IPS-15b (cell line): ENCODE data around the gene KIRREL3.

Source experiments
- H3K27me3 ChIP-seq: one replicate; pipeline ENCODE4 v1.6.1; 2013; ENCODE audit warnings: low read length; ENCODE audit not compliant: control insufficient read depth, insufficient read depth
- H3K36me3 ChIP-seq: one replicate; pipeline ENCODE4 v1.6.1; 2013; ENCODE audit warnings: low read length; ENCODE audit not compliant: control insufficient read depth, insufficient read depth
- H3K4me1 ChIP-seq: one replicate; pipeline ENCODE4 v1.6.1; 2013; ENCODE audit warnings: mild to moderate bottlenecking, low read length; ENCODE audit not compliant: control insufficient read depth, insufficient read depth
- H3K4me3 ChIP-seq: one replicate; pipeline ENCODE4 v1.5.1; 2013; ENCODE audit warnings: low read depth, low read length
- H3K9ac ChIP-seq: one replicate; pipeline ENCODE4 v1.6.1; 2013; ENCODE audit warnings: low read depth, mild to moderate bottlenecking, low read length
- H3K9me3 ChIP-seq: one replicate; pipeline ENCODE4 v1.6.1; 2013; ENCODE audit warnings: mild to moderate bottlenecking, low read length; ENCODE audit not compliant: control insufficient read depth, insufficient read depth

KIRREL3 gene

DNA sequence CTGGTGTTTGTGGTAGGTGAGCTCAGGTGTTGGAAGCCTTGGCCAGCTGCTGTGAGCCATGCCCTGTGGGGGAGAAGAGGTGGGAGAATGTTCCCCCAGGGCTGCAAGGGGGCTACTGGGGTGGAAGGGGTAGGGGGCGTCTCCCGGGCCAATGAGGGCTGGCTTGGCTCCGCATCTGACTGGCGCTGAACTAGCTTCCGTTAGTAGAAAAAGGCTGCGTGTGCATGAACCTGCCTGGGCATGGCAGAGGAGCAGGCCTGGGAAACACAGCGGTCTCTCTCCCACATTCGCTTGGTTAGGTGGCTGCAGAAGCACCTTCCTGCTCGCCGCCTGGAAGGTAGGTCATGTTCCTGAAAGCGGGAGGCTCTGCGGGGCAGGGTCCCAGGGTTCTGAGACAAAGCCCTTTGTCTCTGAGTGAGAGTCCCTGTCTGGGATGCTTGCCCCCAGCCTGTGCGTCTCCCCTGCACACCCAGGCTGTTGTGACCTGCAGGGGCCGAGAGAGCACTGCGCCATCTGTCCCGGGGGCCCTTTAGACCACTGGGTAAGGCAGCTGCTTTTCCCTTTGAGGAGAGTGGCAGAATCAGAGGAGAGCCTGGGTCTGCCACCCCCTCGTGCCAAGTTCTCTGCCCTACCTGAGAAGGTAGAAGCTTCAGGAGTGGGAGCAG, 466.3 kb downstream of the KIRREL3 start:
- Histone ChIP-seq H3K4me1 (no peaks in the 10 kb centered on the region), H3K36me3 (no peaks in the 10 kb centered on the region)

DNA sequence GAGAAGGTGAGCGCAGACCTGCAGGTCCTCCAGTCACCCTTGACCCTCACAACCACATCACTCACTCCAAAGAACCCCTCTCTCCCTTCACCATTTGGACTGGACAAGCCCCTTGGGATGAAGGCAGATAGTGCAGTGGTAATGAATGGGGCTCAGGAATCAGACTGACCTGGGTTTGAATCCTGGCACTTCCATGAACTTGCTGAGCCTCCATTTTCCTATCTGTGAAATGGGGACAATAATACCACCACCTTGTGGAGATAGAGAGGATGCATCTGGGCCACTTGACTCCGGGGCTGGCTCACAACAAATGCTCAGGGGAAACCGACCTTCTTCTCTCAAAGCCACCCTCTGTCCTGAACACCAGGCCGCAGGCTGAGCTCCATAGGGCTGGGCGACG, 467.0 kb downstream of the KIRREL3 start:
- Histone ChIP-seq H3K4me3 (no peak overlapping the region), H3K9ac (no peak overlapping the region), H3K27me3 (no peaks in the 10 kb centered on the region), H3K36me3 (no peaks in the 10 kb centered on the region), H3K4me1 (no peaks in the 10 kb centered on the region), H3K9me3 (no peaks in the 10 kb centered on the region)

More for the DNA sequence above, 466.3 kb downstream of the KIRREL3 start:
- Histone ChIP-seq H3K9ac (no peak overlapping the region), H3K4me3 (no peak overlapping the region), H3K9me3 (no peaks in the 10 kb centered on the region), H3K27me3 (no peaks in the 10 kb centered on the region)

GRCh38 chr11:126530416-126530815, 470.2 kb downstream of the KIRREL3 start:
- no peaks in the 10 kb centered on the region for H3K27me3 ChIP-seq
- no peak overlapping the region for H3K4me3 ChIP-seq
- no peaks in the 10 kb centered on the region for H3K36me3 ChIP-seq
- H3K4me1 ChIP-seq: no peaks in the 10 kb centered on the region
- H3K9ac ChIP-seq: no peak overlapping the region
- no peaks in the 10 kb centered on the region for H3K9me3 ChIP-seq

- no peak overlapping the region for H3K9ac ChIP-seq
- no peaks in the 10 kb centered on the region for H3K36me3 ChIP-seq
- no peaks in the 10 kb centered on the region for H3K4me1 ChIP-seq
- H3K4me3 ChIP-seq: no peak overlapping the region
- no peaks in the 10 kb centered on the region for H3K27me3 ChIP-seq
- no peaks in the 10 kb centered on the region for H3K9me3 ChIP-seq
These were observed 471.5 kb downstream of the KIRREL3 start for GRCh38 chr11:126529037-126529436.

DNA sequence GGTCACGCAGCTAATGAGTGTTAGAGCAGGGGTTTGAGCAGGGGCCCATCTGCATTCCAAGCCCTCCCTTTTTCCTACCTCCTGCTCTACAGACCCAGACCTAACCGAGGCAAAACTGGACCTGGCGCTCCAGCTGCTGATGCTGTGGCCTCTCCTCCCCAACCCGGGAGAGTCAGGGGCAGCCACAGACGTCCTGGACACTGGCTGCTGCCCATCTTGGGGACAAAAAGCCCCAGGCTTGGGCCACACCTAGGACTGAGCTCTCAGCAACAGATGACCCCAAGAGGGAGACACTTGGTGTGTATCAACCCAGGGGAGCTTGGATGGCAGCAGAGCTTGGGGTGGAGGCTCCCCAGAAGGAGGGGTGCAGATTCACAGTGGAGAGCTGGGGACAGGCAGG, 472.5 kb downstream of the KIRREL3 start:
- no peak overlapping the region for H3K9ac ChIP-seq
- H3K4me1 ChIP-seq: no peaks in the 10 kb centered on the region
- H3K27me3 ChIP-seq: no peaks in the 10 kb centered on the region
- no peaks in the 10 kb centered on the region for H3K36me3 ChIP-seq
- no peak overlapping the region for H3K4me3 ChIP-seq
- H3K9me3 ChIP-seq: no peaks in the 10 kb centered on the region

DNA sequence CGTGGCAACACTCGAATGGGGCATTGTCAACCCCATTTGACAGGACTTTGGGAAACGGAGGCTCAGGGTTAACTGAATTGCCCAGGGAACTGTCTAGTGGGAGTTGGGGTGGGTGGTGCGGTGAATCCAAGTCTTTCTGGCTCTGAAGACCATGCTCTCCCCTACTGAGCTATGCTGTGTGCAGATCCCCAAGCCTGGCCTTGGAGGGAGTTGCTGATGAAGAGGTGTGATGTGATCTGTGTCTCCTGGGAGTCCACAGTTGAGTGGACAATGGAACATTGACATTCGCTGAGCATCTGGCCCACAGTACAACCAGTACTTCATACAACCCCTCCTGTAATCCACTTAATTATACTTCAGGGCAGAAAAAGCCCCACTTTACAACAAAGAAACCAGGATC, 472.9 kb downstream of the KIRREL3 start:
- Histone ChIP-seq H3K27me3 (no peaks in the 10 kb centered on the region), H3K9me3 (no peaks in the 10 kb centered on the region), H3K9ac (no peak overlapping the region), H3K36me3 (no peaks in the 10 kb centered on the region), H3K4me1 (no peaks in the 10 kb centered on the region), H3K4me3 (no peak overlapping the region)

DNA sequence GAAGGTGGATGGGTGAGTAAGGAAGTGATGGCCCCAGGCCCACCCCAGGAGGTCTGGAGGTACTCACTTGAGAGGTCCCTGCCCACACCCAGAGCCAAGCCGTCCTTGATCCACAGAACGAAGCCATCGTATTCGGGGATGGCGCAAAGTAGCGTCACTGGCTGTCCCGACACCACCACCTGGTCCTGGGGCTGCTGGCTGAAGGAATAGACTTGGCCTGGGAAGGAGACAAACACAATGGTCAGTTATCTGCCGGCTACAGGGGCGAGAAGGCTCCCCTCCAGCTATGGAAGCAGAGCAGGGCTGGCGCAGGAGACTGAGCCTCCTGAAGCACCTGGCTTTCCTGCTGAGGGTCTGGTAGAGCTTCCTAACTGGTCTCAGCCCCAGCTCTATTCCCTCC, 474.1 kb downstream of the KIRREL3 start:
- Histone ChIP-seq H3K4me3 (no peak overlapping the region), H3K9ac (no peak overlapping the region), H3K9me3 (no peaks in the 10 kb centered on the region), H3K4me1 (no peaks in the 10 kb centered on the region), H3K36me3 (no peaks in the 10 kb centered on the region), H3K27me3 (no peaks in the 10 kb centered on the region)

GRCh38 chr11:126525702-126526101, 474.9 kb downstream of the KIRREL3 start:
- Histone ChIP-seq H3K4me3 (no peak overlapping the region), H3K9me3 (no peaks in the 10 kb centered on the region), H3K4me1 (no peaks in the 10 kb centered on the region), H3K27me3 (no peaks in the 10 kb centered on the region), H3K9ac (no peak overlapping the region), H3K36me3 (no peaks in the 10 kb centered on the region)

DNA sequence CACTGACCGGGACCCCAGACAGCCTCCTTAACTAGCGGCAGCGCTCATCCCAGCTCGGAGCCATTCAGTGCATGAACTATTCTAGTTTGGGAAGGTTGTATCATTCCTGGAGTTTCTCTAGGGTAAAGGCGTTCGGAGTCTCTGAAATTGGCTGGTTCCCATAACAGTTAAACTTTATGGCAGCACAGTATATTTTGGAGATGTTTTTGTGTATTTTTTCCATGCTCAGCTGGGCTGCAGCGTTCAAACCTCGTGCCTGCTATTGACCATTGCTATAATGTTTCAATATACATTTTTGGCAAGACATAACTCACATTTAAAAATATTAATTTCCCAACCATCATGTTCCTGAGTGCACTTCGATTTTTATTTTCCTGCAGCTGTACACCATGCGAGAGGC, 475.4 kb downstream of the KIRREL3 start:
- H3K9me3 ChIP-seq: no peaks in the 10 kb centered on the region
- no peak overlapping the region for H3K9ac ChIP-seq
- no peaks in the 10 kb centered on the region for H3K36me3 ChIP-seq
- no peaks in the 10 kb centered on the region for H3K27me3 ChIP-seq
- H3K4me3 ChIP-seq: no peak overlapping the region
- H3K4me1 ChIP-seq: no peaks in the 10 kb centered on the region

DNA sequence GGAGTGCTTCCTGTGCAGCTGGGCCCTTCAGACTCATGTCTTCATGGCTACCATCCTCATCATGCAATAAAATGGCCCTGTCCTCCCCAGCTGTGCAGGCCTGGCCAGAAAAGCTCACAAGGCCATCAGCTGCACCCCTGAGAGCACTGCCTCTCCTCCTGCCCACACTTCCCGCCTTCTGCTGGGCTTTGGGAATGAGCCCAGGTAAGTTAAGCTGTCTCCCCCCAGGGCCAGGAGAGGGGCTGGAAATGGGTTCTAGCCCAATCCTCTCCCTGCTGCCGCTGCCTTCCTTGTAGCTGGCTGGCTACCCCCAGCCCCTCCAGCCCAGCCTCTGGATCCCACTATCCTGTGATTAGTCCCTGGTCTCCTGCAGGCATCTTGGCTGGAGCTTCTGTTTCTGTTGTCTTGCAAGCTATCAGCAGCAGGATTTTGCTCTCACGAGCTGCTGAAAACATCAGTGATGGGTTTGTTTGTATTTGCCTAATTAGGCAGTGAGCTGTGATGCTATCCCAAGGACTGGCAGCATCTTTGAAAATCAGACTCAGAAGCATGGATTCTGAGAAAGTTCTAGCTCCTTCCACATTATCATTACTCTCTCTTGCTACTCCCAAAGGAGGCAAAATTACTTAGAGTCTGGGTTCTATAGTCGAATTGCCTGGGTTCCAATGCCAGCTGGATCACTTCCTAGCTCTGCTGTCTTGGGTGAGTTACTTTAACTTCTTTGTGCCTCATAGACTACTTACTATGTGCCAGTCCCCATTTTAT, 476.9 kb downstream of the KIRREL3 start:
- Histone ChIP-seq H3K9ac (no peak overlapping the region), H3K27me3 (no peaks in the 10 kb centered on the region), H3K4me3 (no peak overlapping the region), H3K36me3 (no peaks in the 10 kb centered on the region), H3K9me3 (no peaks in the 10 kb centered on the region), H3K4me1 (no peaks in the 10 kb centered on the region)

- no peaks in the 10 kb centered on the region for H3K9me3 ChIP-seq
- no peak overlapping the region for H3K9ac ChIP-seq
- no peaks in the 10 kb centered on the region for H3K4me1 ChIP-seq
- H3K27me3 ChIP-seq: no peaks in the 10 kb centered on the region
- H3K4me3 ChIP-seq: no peak overlapping the region
- H3K36me3 ChIP-seq: no peaks in the 10 kb centered on the region
These were observed 478.0 kb downstream of the KIRREL3 start for GRCh38 chr11:126522606-126523005.

DNA sequence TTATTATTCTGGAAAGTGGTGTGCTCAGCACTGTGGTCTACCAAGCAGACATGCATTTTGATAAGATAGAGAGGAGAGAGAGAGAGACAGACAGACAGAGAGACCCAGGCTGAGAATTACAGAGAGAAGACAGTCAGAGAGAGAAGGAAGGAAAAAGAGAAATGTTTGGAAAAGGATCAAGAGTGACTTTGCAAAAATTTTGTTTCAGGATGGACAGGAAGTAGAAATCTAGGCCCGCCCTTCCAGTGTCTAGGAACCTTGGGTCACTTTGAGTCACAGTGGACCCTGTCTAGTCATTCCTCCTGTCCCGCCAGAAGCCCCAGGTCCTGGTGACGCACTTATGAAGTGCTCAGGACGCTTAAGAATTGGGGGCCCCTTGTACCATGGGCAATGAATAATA, 478.4 kb downstream of the KIRREL3 start:
- Histone ChIP-seq H3K36me3 (no peaks in the 10 kb centered on the region), H3K9ac (no peak overlapping the region), H3K27me3 (no peaks in the 10 kb centered on the region), H3K9me3 (no peaks in the 10 kb centered on the region), H3K4me1 (no peaks in the 10 kb centered on the region), H3K4me3 (no peak overlapping the region)
